Measurements from ENCODE around the gene RETREG2. TPM values are rescaled to one million over a fixed set of nuclear protein-coding genes. Genes with fewer than 3 reads are reported as not detected.
A peak's percentile ranks its signal among the peaks of the same experiment; 100 is the strongest.

Gene RETREG2
- total RNA-seq, 1 experiment from 2014 or later = 106 TPM

- in situ Hi-C loops (cut with HindIII; ENCODE audit: low pct_unique_long_range_greater_than_20kb, low sequenced_read_pairs) = no loop called here
- ChIA-PET CTCF (interaction anchor here (0.5 kb wide), 1 partner anchor 8 kb away, joined by 4 read pairs; no protein-coding TSS in a partner anchor), POLR2A (interaction anchor here (0.5 to 0.7 kb wide), 3 partner anchors 10 to 946 kb away, joined by 3 to 6 read pairs (median 5); partner anchors contain the start of gene GPBAR1)
- no peaks in the 10 kb centered on the region for H3K9me3 ChIP-seq (ENCODE audit: control insufficient read depth, insufficient read depth, low read depth, low read length)
- peak; percentile 57 for DNase-seq (ENCODE audit: low read depth, low spot score)
- BruUV-seq (replicated peaks) = TSS peak; percentile 89
- H3K27me3 ChIP-seq (ENCODE audit: control insufficient read depth, insufficient read depth, low read length) = no peaks in the 10 kb centered on the region
- peak within 1 kb of the TSS; percentile 55 to 93 for H3K4me3 ChIP-seq (ENCODE audit: low read depth in 2 of 2, low read length in 2 of 2)
- peaks cover 16% of the 10 kb centered on the region for H3K4me1 ChIP-seq (ENCODE audit: control insufficient read depth, insufficient read depth, low read length)
- ATAC-seq = peak; percentile 98
- 0 out of 2 replicates have a peak, but pooled peaks cover 2% of the 10 kb centered on the region for H3K36me3 ChIP-seq (ENCODE audit: control insufficient read depth, insufficient read depth, low read length)
- intact Hi-C loops (cut with micrococcal nuclease; ENCODE audit: unreplicated experiment) = no loop called here
- H3K27ac ChIP-seq (ENCODE audit: low read length) = peak within 1 kb of the TSS; percentile 86
- TF ChIP-seq SIN3A (IDR thresholded peaks at IDR 0.05; ENCODE audit: borderline replicate concordance, insufficient read depth, low read depth, low read length) (peak; percentile 62), POLR2AphosphoS5 (IDR thresholded peaks at IDR 0.05; ENCODE audit: low read depth, low read length) (peak; percentile 98), REST (IDR thresholded peaks at IDR 0.05; ENCODE audit: insufficient read depth in 1 of 2, low read depth in 2 of 2, low read length in 1 of 2) (no peak), TCF7L2 (IDR thresholded peaks at IDR 0.05; ENCODE audit: low read depth, low read length) (peak; percentile 39; the same call in 1 of the 2 replicates)
- TF ChIP-seq, protein P1, sequence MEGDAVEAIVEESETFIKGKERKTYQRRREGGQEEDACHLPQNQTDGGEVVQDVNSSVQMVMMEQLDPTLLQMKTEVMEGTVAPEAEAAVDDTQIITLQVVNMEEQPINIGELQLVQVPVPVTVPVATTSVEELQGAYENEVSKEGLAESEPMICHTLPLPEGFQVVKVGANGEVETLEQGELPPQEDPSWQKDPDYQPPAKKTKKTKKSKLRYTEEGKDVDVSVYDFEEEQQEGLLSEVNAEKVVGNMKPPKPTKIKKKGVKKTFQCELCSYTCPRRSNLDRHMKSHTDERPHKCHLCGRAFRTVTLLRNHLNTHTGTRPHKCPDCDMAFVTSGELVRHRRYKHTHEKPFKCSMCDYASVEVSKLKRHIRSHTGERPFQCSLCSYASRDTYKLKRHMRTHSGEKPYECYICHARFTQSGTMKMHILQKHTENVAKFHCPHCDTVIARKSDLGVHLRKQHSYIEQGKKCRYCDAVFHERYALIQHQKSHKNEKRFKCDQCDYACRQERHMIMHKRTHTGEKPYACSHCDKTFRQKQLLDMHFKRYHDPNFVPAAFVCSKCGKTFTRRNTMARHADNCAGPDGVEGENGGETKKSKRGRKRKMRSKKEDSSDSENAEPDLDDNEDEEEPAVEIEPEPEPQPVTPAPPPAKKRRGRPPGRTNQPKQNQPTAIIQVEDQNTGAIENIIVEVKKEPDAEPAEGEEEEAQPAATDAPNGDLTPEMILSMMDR (IDR thresholded peaks at IDR 0.05) = no peak
Measured at GRCh38 chr2:219206328-219207133, 28.5 kb downstream of the RETREG2 start, which contains the start of gene ZFAND2B. TSS of gene ZFAND2B (plus strand) at chr2:219206782. CDS start at chr2:219206988, 206 bp downstream.

DNA sequence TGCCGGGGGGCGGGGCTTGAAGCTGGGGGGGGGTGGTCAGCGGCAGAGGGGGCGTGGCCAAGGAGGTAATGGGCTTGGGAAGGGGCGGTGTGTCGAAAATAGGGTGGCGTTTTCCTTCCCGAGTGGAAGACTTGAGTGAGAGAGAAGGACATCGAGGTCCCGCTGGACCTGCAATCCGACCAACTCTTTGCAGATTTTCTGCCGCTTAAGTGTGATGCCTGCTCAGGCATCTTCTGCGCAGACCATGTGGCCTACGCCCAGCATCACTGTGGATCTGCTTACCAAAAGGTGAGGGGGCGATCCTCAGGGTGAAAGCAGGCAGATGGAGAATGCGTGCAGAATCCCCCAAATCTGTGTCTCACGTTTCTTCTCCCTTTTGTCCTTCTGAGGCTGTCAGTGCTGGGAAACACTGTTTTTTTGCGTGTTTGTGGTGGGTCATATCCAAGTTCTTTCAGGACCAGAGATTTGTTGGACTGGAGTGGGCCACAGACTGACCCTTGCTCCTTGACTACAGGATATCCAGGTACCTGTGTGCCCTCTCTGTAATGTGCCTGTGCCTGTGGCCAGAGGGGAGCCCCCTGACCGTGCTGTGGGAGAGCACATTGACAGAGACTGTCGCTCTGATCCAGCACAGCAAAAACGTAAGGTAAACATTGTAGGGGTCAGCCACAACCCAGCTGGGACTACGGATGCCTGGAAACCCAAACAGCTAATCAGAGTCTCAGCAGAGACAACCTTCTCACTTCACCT lies 29.2 kb downstream of the RETREG2 start:
- 0 out of 2 replicates have a peak, but pooled peaks cover 2% of the 10 kb centered on the region for H3K36me3 ChIP-seq (ENCODE audit: control insufficient read depth, insufficient read depth, low read length)
- TSS peak; percentile 94 for BruUV-seq (replicated peaks)
- CTCF ChIA-PET = no interaction called here
- ATAC-seq (peak; percentile 32), DNase-seq (ENCODE audit: low read depth, low spot score) (no peak)
- in situ Hi-C loops (cut with HindIII; ENCODE audit: low pct_unique_long_range_greater_than_20kb, low sequenced_read_pairs) (no loop called here), intact Hi-C loops (cut with micrococcal nuclease; ENCODE audit: unreplicated experiment) (no loop called here)
- POLR2A ChIA-PET = interaction anchor here (0.7 kb wide), 1 partner anchor 947 kb away, joined by 6 read pairs; the partner anchor contains the start of gene GPBAR1
- peak overlapping the region; percentile 55 to 93 for H3K4me3 ChIP-seq (ENCODE audit: low read depth in 2 of 2, low read length in 2 of 2)
- TF ChIP-seq, protein P1 (IDR thresholded peaks at IDR 0.05) = no peak
- TF ChIP-seq TCF7L2 (IDR thresholded peaks at IDR 0.05; ENCODE audit: low read depth, low read length) (no peak), POLR2AphosphoS5 (IDR thresholded peaks at IDR 0.05; ENCODE audit: low read depth, low read length) (0 out of 2 replicates have a peak, but pooled peaks have one; percentile 4)
- peak overlapping the region; percentile 84 for H3K27ac ChIP-seq (ENCODE audit: low read length)
- H3K9me3 ChIP-seq (ENCODE audit: control insufficient read depth, insufficient read depth, low read depth, low read length) = no peaks in the 10 kb centered on the region
- H3K4me1 ChIP-seq (ENCODE audit: control insufficient read depth, insufficient read depth, low read length) = peaks cover 16% of the 10 kb centered on the region
- no peaks in the 10 kb centered on the region for H3K27me3 ChIP-seq (ENCODE audit: control insufficient read depth, insufficient read depth, low read length)

Data from Panc1 (cell line).